Inferior parietal cortex (tissue), 1 donor: Measurements from ENCODE around the gene SERBP1.
"Not testable (repeated sequence)": the region's sequence is repeated elsewhere in the genome, so short reads cannot be mapped to it uniquely, and the experiment has no call there.

Experiments used
- DNase-seq: peaks from one replicate; pipeline ENCODE4 v3.0.0-alpha.2; 2016; ENCODE audit errors: extremely low spot score

The SERBP1 gene

GRCh38 chr1:67440339-67440738 lies 10.1 kb upstream of the SERBP1 start:
- DNase-seq, result no peak

- no peak for DNase-seq
Observed at GRCh38 chr1:67439277-67440029, 9.3 kb upstream of the SERBP1 start.

GRCh38 chr1:67437961-67438360 lies 7.8 kb upstream of the SERBP1 start:
- DNase-seq, result no peak

- no peak for DNase-seq
Observed at GRCh38 chr1:67436511-67437055, 6.4 kb upstream of the SERBP1 start.

- DNase-seq, result no peak
Observed at GRCh38 chr1:67434491-67434890, 4.3 kb upstream of the SERBP1 start.

- DNase-seq, result no peak
Observed at GRCh38 chr1:67433837-67434236, 3.6 kb upstream of the SERBP1 start.

- DNase-seq, result no peak
Observed at GRCh38 chr1:67432745-67433144, 2.5 kb upstream of the SERBP1 start.

GRCh38 chr1:67431869-67432578 lies 1.8 kb upstream of the SERBP1 start:
- DNase-seq, result no peak

GRCh38 chr1:67431156-67431765 lies 1.1 kb upstream of the SERBP1 start:
- no peak for DNase-seq

GRCh38 chr1:67429528-67430357 lies 459 bp downstream of the SERBP1 start:
- DNase-seq, result no peak

- DNase-seq, result no peak
Observed at GRCh38 chr1:67429011-67429527, 1.1 kb downstream of the SERBP1 start.

- DNase-seq, result no peak
Observed at GRCh38 chr1:67427947-67428346, 2.3 kb downstream of the SERBP1 start.

GRCh38 chr1:67427465-67427864 lies 2.7 kb downstream of the SERBP1 start:
- no peak for DNase-seq

- no peak for DNase-seq
Observed at GRCh38 chr1:67420835-67421492, 9.2 kb downstream of the SERBP1 start.

- no peak for DNase-seq
Observed at GRCh38 chr1:67418839-67419586, 11.2 kb downstream of the SERBP1 start.

GRCh38 chr1:67417733-67418132 lies 12.5 kb downstream of the SERBP1 start:
- not testable (repeated sequence) for DNase-seq

GRCh38 chr1:67415041-67415440 lies 15.2 kb downstream of the SERBP1 start:
- no peak for DNase-seq

- DNase-seq, result no peak
Observed at GRCh38 chr1:67414574-67414973, 15.6 kb downstream of the SERBP1 start.

- not testable (repeated sequence) for DNase-seq
Observed at GRCh38 chr1:67413101-67413500, 17.1 kb downstream of the SERBP1 start.

GRCh38 chr1:67408148-67408547 lies 22.1 kb downstream of the SERBP1 start:
- DNase-seq, result no peak
